ENCODE measurements around the gene FUZ.

FUZ gene

DNA sequence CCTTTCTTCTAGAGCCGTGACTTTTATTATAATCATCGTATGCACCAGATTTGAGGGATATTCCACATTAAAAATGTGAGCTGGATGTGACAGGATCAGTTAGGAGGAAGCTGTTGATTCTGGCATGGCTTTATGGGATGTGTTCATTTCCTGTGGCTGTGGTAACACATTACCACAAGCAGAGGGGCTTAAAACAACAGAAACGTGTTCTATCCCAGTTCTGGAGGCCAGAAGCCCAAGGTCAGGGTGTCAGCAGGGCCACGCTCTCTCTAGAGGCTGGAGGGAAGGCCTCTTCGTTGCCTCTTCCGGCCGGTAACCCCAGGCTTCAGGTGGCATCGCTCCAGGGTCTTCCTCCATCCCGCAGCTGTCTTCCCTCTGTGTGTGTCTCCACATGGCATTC is 19.5 kb upstream of the FUZ start:
- TF ChIP-seq EGR1 (IDR thresholded peaks at IDR 0.05) (no peak), RAD21 (IDR thresholded peaks at IDR 0.05; ENCODE audit: low read depth) (no peak), ZBTB7A (IDR thresholded peaks at IDR 0.05; ENCODE audit: low read depth) (no peak), CEBPB (IDR thresholded peaks at IDR 0.05) (no peak), TCF12 (IDR thresholded peaks at IDR 0.05; ENCODE audit: low read depth) (no peak), CREB1 (IDR thresholded peaks at IDR 0.05; ENCODE audit: low read depth) (no peak), FOXM1 (IDR thresholded peaks at IDR 0.05; ENCODE audit: borderline replicate concordance, low read depth) (no peak), NFIC (IDR thresholded peaks at IDR 0.05) (no peak), EP300 (IDR thresholded peaks at IDR 0.05; ENCODE audit: borderline replicate concordance) (no peak), TAF1 (IDR thresholded peaks at IDR 0.05; ENCODE audit: low read depth) (no peak), TEAD4 (IDR thresholded peaks at IDR 0.05) (no peak), YY1 (IDR thresholded peaks at IDR 0.05; ENCODE audit: low read depth) (no peak)
- TF ChIP-seq, protein P1, sequence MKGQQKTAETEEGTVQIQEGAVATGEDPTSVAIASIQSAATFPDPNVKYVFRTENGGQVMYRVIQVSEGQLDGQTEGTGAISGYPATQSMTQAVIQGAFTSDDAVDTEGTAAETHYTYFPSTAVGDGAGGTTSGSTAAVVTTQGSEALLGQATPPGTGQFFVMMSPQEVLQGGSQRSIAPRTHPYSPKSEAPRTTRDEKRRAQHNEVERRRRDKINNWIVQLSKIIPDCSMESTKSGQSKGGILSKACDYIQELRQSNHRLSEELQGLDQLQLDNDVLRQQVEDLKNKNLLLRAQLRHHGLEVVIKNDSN (IDR thresholded peaks at IDR 0.05), result no peak
- TF ChIP-seq, protein P2, sequence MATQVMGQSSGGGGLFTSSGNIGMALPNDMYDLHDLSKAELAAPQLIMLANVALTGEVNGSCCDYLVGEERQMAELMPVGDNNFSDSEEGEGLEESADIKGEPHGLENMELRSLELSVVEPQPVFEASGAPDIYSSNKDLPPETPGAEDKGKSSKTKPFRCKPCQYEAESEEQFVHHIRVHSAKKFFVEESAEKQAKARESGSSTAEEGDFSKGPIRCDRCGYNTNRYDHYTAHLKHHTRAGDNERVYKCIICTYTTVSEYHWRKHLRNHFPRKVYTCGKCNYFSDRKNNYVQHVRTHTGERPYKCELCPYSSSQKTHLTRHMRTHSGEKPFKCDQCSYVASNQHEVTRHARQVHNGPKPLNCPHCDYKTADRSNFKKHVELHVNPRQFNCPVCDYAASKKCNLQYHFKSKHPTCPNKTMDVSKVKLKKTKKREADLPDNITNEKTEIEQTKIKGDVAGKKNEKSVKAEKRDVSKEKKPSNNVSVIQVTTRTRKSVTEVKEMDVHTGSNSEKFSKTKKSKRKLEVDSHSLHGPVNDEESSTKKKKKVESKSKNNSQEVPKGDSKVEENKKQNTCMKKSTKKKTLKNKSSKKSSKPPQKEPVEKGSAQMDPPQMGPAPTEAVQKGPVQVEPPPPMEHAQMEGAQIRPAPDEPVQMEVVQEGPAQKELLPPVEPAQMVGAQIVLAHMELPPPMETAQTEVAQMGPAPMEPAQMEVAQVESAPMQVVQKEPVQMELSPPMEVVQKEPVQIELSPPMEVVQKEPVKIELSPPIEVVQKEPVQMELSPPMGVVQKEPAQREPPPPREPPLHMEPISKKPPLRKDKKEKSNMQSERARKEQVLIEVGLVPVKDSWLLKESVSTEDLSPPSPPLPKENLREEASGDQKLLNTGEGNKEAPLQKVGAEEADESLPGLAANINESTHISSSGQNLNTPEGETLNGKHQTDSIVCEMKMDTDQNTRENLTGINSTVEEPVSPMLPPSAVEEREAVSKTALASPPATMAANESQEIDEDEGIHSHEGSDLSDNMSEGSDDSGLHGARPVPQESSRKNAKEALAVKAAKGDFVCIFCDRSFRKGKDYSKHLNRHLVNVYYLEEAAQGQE (IDR thresholded peaks at IDR 0.05; ENCODE audit: low read depth), result no peak
- TF ChIP-seq, protein P3, sequence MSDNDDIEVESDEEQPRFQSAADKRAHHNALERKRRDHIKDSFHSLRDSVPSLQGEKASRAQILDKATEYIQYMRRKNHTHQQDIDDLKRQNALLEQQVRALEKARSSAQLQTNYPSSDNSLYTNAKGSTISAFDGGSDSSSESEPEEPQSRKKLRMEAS (IDR thresholded peaks at IDR 0.05), result no peak

DNA sequence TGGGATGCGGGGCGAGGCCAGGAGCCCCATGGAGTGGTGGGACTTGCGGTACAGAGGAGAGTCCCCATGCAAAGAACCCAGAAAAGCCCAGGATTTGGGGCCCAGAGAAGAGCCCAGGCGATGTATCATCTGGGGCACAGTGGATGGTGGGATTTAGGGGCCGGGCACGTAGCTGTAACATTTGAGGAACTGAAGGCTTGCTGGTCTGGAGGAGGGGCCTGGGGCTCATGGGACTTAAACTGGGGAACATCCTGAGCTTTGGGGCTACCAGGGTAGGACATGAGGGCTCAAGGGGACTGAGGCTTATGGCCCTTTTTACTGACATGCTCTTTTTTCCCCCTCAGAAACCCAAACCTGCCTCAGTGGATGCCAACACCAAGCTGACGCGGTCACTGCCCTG is 18.5 kb upstream of the FUZ start:
- TF ChIP-seq TAF1 (IDR thresholded peaks at IDR 0.05; ENCODE audit: low read depth) (no peak), EP300 (IDR thresholded peaks at IDR 0.05; ENCODE audit: borderline replicate concordance) (no peak), TEAD4 (IDR thresholded peaks at IDR 0.05) (no peak), ZBTB7A (IDR thresholded peaks at IDR 0.05; ENCODE audit: low read depth) (no peak), CEBPB (IDR thresholded peaks at IDR 0.05) (no peak), RAD21 (IDR thresholded peaks at IDR 0.05; ENCODE audit: low read depth) (no peak), TCF12 (IDR thresholded peaks at IDR 0.05; ENCODE audit: low read depth) (no peak), YY1 (IDR thresholded peaks at IDR 0.05; ENCODE audit: low read depth) (no peak), FOXM1 (IDR thresholded peaks at IDR 0.05; ENCODE audit: borderline replicate concordance, low read depth) (no peak), EGR1 (IDR thresholded peaks at IDR 0.05) (no peak), CREB1 (IDR thresholded peaks at IDR 0.05; ENCODE audit: low read depth) (no peak), NFIC (IDR thresholded peaks at IDR 0.05) (no peak)
- TF ChIP-seq, protein P1 (IDR thresholded peaks at IDR 0.05), result no peak
- TF ChIP-seq, protein P3 (IDR thresholded peaks at IDR 0.05), result no peak
- TF ChIP-seq, protein P2 (IDR thresholded peaks at IDR 0.05; ENCODE audit: low read depth), result no peak

DNA sequence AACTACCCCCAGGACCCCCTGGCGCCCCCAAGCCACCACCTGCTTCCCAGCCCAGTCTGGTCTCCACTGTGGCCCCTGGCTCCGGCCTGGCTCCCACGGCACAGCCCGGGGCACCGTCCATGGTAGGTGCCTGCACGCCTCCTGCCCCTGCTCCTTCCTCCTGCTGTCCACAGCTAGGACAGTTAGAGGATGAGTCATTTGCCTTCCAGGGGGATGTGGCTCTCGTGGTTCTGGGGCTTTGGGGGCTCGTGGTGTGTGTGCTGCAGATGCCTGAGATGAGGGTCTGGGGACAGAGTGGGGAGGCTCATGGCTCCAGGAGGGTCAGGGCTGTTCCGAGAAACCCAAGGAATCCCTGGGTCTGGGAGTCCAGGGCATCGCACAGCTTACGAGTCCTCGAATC is 17.7 kb upstream of the FUZ start:
- no peak for TF ChIP-seq EGR1 (IDR thresholded peaks at IDR 0.05)
- TF ChIP-seq, protein P3 (IDR thresholded peaks at IDR 0.05), result no peak
- TF ChIP-seq NFIC (IDR thresholded peaks at IDR 0.05), result no peak
- TF ChIP-seq YY1 (IDR thresholded peaks at IDR 0.05; ENCODE audit: low read depth), result no peak
- TF ChIP-seq TAF1 (IDR thresholded peaks at IDR 0.05; ENCODE audit: low read depth), result no peak

DNA sequence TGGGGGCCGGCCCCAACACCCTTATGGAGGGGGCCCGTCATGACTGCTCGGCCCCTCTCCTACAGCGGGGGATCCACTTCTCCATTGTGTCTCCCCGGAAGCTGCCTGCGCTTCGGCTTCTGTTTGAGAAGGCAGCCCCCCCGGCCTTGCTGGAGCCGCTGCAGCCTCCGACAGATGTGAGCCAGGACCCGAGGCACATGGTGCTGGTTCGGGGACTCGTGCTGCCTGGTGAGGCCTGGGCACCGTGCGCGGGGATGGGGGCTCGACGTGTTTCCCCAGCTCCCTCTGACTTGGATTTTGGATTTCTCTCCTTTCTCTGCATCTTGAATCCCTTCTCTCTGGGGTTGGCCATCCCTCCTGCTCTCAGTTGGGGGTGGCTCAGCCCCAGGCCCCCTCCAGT is 16.6 kb upstream of the FUZ start:
- TF ChIP-seq, protein P1 (IDR thresholded peaks at IDR 0.05), result no peak
- TF ChIP-seq RAD21 (IDR thresholded peaks at IDR 0.05; ENCODE audit: low read depth), result no peak
- TF ChIP-seq FOXM1 (IDR thresholded peaks at IDR 0.05; ENCODE audit: borderline replicate concordance, low read depth), result no peak
- no peak for TF ChIP-seq ZBTB7A (IDR thresholded peaks at IDR 0.05; ENCODE audit: low read depth)
- no peak for TF ChIP-seq TAF1 (IDR thresholded peaks at IDR 0.05; ENCODE audit: low read depth)
- TF ChIP-seq, protein P2 (IDR thresholded peaks at IDR 0.05; ENCODE audit: low read depth), result no peak
- TF ChIP-seq EP300 (IDR thresholded peaks at IDR 0.05; ENCODE audit: borderline replicate concordance), result no peak
- TF ChIP-seq CEBPB (IDR thresholded peaks at IDR 0.05), result no peak
- no peak for TF ChIP-seq TEAD4 (IDR thresholded peaks at IDR 0.05)
